Stimulated activated naive CD4-positive, alpha-beta T cell (primary cell): ENCODE results near the gene NCAN.
"Not testable (repeated sequence)": the region's sequence is repeated elsewhere in the genome, so short reads cannot be mapped to it uniquely, and the experiment has no call there.

ENCODE experiments used
- DNase-seq, 6 experiments: peaks; one replicate each; lab custom pipeline; 2025; lab: John Stamatoyannopoulos, UW

The NCAN gene

GRCh38 chr19:19224150-19224851, 12.5 kb downstream of the NCAN start:
- DNase-seq: no peak

DNA sequence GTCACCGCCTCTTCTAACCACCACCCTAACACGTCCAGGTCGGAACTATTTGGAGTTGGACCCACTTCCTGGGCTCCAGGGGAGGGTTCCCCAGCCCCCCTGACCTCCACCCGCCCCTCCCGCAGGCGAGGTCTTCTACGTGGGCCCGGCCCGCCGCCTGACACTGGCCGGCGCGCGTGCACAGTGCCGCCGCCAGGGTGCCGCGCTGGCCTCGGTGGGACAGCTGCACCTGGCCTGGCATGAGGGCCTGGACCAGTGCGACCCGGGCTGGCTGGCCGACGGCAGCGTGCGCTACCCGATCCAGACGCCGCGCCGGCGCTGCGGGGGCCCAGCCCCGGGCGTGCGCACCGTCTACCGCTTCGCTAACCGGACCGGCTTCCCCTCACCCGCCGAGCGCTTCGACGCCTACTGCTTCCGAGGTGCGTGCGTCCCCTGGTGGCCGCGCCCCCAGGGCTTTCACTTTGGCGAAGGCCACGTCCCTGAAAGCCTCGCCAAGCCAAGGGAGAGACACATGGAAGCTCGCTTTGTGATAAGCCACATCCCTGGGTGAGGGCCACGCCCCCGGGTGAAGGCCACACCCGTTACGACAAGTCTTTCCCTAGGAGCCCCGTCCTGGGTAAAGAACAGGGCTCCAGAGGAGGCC, 13.2 kb downstream of the NCAN start:
- DNase-seq: peak; percentile 55 to 78 (median 64)

DNA sequence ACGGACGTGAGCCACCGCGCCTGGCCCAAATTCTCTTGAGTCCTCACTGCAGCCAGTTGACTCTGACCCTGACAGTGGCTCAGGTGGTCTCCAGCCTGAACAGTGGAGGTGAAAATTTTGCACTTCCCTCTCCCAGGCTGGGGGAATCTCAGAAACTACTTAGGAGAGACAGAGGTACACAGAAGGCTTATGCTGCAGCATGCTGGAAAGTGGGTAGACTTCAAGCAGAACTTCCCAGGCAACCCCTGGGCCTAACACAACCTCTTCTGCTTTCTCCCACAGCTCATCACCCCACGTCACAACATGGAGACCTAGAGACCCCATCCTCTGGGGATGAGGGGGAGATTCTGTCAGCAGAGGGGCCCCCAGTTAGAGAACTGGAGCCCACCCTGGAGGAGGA, 14.4 kb downstream of the NCAN start:
- no peak for DNase-seq

GRCh38 chr19:19226663-19227062, 14.9 kb downstream of the NCAN start:
- no peak for DNase-seq

GRCh38 chr19:19227217-19227616, 15.5 kb downstream of the NCAN start:
- DNase-seq: no peak

DNA sequence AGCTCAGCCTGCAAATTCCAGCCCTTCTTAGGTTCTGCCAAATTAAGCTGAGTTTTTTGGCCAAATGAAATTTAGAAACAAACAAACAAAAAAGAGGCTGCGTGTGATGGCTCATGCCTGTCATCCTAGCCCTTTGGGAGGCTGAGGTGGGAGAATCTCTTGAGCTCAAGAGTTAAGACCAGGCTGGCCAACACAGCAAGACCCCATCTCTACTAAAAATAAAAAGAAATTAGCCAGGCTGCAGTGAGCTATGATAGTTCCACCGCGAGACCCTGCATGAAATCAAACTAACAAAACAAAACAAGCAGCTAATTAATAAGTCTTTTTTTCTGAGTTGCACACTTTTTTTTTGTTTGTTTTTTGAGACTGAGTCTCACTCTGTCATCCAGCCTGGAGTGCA, 17.9 kb downstream of the NCAN start:
- DNase-seq: no peak

GRCh38 chr19:19230999-19231398, 19.2 kb downstream of the NCAN start:
- no peak for DNase-seq

DNA sequence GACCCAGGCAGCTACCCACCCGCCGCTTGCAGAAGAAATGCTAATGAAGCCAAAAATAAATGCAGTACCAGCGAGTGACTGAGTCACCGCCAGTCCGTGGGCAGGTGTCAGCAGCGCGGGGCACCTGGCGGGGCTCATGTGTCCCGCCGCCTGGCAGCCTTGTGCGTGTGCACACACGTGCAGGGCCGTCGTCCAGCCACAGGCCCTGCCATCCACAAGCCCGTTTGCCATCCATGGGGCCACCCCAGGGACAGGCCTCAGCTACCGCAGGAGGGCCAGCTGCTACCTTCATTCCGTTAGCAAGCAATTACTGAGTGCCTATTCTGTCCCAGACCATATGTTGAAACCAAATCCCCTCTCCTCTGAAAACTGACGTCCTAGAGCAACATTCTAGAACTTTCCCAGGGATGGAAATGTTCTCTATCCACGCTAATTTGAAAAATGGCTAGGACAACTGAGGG, 20.5 kb downstream of the NCAN start:
- no peak for DNase-seq

GRCh38 chr19:19234220-19234816, 22.6 kb downstream of the NCAN start:
- DNase-seq: no peak

GRCh38 chr19:19236173-19236572, 24.4 kb downstream of the NCAN start:
- DNase-seq: no peak

DNA sequence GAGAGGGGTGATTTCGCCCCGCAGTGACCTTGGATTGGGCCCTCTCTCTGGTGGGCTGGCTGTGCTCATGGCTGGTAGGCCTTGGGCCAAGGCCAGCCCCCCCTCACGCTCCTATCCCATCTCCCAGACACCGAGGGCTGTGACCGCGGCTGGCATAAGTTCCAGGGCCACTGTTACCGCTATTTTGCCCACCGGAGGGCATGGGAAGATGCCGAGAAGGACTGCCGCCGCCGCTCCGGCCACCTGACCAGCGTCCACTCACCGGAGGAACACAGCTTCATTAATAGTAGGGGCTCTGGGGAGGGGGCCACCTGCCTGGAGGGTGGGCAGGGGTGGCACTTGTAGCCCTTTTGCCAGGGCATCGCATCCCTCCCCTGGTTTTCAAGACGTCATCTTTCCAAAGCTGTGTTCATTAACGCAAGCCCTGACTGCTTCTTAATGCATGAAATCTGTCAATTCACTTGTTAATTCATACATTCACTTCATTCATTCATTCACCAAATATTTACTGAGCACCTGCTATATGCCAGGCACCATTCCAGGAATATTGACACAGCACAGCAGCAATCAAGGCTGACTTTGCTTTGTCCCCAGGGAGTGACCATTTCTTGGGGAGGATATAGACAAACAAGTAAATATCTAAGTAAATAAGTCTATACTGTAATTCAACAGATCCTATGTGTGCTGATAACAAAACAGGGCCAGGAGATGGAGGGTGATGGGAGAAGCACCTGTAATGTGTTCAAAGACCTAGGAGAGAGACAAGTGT, 26.6 kb downstream of the NCAN start:
- no peak for DNase-seq

GRCh38 chr19:19239675-19240074, 27.9 kb downstream of the NCAN start:
- no peak for DNase-seq

DNA sequence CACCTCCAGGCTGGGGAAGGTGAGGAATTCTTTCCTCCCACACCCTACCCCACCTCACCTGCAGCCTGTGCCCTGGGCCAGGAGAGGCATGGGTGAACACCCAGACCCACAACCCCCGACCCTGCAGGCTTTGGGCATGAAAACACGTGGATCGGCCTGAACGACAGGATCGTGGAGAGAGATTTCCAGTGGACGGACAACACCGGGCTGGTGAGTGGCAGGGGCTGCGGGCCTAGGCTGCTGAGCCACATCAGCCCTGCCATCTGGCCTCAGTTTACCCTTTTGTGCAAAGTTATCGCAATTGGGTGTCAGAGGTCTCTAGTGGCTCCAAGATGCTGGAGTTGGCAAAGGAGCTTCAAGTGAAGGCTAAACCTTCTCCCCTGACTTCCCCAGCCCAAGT, 28.7 kb downstream of the NCAN start:
- DNase-seq: no peak

DNA sequence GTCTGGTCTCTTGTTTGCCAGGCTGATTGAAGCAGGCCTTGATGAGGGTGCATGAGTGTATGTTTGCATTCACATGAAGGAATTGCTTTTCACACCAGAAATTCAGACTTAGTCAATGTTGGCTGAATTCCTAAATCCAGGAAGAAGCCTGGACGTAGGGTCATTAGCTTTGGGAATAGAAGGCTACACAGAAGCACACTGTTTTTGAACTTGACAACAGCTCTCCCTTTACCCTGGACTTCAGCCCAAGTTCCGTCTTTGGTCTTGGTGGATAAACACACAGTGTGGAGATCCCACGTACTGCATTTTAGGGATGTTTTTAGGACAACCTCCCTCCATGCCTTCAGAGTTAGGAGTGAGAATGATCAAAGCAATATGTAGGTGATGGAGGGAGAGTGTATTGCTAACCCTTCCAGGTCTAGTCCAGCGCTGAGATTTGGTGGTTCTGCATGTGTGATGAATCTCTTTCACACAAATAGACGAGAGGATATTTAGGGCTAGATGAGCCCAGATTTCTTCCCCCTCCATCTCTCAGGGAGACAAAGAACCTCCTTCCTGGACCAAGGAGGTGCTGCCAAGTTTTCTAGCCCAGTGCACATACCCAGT, 38.5 kb downstream of the NCAN start:
- no peak for DNase-seq

DNA sequence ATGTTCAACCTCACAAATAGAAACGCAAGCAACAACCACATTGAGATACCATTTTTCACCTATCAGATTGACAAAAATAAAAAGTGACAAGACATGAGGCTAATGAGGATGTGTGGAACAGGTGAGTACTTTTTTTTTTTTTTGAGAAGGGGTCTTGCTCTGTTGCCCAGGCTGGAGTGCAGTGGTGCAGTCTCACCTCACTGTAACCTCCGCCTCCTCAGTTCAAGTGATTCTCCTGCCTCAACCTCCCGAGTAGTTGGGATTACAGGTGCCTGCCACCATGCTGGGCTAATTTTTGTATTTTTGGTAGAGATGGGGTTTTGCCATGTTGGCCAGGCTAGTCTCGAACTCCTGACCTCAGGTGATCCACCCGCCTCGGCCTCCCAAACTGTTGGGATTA, 41.7 kb downstream of the NCAN start:
- DNase-seq: not testable (repeated sequence)

GRCh38 chr19:19256072-19256969, 44.6 kb downstream of the NCAN start:
- DNase-seq: no peak

DNA sequence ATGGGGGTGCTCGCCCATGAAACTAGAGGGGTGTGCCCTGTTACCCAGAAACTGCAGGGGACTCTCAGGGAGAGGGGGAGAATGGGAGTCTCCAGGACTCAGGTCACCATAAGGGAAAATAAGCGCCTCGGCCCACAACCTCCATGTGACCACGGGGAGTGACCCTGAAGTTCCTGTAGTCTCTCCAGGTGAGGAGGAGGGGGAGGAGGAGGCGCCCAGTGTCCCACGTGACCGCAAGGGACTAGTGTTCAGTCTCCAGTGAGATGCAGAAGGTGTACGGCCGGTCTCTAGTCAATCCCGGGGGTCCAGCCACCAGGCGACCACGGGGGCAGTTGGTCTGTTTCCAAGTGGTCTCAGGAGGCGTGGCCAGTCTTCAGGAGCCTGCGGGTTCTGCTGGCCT, 45.4 kb downstream of the NCAN start:
- DNase-seq: no peak

GRCh38 chr19:19257836-19258588, 46.3 kb downstream of the NCAN start:
- DNase-seq: no peak

GRCh38 chr19:19258589-19259338, 47.0 kb downstream of the NCAN start:
- no peak for DNase-seq

- no peak for DNase-seq
Measured at GRCh38 chr19:19259741-19260140, 48.0 kb downstream of the NCAN start.
